ENCODE measurements around the gene PSMD5. TPM values are rescaled to one million over a fixed set of nuclear protein-coding genes. Genes with fewer than 3 reads are reported as not detected.

Gene PSMD5
- polyA plus RNA-seq, 12 donors, result 19.9 to 35.6 (median 25.6) TPM; not detected in 1

DNA sequence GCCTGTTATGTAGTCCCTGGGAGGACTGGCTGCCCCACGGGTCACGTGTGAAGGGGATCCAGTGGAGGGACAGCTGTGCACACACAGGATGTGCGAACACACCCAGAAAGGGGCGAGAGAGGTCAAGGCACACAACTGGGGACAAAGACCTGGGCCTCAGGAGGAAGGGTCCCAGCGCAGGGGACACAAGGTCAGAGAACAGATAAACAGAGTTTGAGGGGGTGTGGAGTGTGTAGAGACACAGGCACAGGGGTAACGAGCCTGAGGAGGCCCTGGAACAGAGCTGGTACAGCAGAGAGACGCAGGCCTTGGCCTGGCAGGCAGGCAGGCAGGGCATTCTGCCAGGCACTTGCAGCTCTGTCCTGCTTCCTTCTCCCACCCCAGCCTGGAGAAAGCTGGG lies 14.8 kb upstream of the PSMD5 start:
- no peak for DNase-seq

DNA sequence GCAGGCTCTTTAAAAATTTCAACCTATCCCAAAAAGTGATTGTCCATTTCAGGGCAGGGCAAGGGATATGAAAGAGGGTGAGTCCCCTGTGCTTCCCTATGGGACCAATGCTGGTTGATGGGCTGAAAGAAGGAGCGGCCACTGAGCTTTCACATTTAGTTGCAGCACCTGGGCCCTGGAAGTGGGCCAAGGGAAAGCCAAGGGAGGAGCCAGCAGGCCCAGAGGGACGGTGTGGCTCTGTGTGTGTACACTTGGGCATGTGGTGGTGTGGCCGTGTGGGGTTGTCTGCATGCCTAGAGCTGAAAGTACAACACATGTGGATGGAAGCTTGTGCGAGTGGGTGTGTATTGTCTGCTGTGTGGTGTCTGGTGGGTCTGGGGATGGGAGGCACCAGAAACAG lies 14.0 kb upstream of the PSMD5 start:
- DNase-seq, result no peak

DNA sequence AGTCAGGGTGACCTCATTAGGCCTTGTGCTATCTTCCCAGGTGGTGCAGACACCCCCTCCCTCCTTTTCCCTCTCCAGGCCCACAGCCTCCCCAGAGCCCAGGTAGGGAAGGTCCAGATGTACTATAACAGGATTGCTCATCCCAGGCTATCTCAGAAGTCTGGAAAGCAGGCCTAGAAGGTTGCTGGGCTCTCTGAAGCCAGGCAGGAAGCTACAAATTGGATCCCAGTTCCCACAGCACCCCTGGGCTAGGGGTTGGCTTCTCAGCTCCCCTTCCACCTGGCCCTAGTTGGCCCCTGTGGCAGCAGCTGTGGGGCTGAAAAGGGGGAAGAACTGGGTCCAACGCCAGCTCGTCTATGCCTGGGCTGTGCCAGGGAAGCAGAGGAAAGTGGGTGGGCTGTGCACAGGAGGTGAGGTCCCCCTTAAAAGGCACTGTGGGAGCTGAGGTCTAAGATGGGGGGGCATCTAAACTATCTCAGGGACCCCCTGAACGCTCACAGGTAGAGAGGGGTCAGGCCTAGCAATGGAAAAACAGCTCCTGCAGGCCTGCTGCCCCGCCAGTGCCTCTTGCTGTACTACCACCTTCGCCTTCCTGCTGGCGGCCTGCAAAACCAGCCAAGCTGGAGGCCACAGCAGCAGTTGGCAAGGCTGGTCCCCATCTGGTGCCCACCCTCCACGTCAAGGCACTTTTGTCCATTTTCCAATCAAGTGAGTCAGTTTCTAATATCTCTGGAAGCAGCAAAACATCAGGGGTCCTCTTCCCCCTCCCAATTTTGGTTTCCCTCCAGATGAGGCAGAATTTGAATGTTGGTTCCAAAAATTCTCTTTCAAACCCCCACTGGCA lies 13.3 kb upstream of the PSMD5 start:
- no peak for DNase-seq

DNA sequence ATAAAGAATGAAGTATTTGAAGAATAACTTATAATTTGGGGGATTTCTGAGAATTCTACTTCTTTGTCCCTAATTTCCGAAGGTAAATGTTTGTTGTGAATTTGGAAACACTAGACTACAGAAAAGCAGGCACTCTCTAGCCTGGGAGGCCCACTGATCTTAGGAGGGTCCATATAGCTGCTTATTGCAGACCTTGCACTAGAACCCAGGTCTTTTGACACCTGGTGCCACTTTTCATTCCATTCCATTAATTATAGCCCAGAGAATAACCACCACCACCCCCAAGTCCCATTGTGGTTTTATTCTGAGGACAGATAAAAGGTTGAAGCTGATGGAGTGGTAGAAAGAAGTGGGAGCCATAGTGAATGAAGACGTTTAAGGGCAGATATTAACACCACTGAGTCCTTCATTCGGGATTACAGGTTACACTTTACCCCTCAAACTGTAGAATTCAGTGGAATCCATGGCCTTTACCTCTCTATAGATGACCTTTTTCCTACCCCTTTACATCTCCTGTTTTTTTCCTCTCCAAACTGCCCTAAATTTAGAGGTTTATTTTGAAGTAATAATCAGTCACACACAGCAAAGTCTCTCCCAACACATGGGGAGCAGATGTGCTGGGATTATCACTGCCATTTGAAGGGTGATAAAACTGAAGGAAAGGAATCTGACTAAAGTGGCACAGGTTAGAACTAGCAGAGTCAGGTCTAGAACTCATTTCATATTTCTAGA lies 12.0 kb upstream of the PSMD5 start:
- DNase-seq, result no peak

DNA sequence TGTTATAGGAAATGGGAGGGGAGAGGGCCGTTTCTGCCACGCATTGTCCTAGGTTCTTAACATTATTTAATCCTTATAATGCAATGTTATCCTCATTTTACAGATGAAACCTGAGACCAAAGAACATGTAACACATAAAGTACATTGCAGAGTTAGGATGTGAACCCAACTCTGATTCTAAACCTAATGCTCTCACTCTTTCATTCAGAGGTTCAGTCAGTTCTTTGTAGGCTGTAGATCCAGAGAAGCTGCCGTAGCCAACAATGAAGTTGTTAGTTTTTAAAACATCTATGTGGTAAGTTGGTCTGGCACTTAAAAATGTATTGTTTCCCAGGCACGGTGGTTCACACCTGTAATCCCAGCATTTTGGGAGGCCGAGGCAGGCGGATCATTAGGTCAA lies 10.5 kb upstream of the PSMD5 start:
- no peak for DNase-seq

DNA sequence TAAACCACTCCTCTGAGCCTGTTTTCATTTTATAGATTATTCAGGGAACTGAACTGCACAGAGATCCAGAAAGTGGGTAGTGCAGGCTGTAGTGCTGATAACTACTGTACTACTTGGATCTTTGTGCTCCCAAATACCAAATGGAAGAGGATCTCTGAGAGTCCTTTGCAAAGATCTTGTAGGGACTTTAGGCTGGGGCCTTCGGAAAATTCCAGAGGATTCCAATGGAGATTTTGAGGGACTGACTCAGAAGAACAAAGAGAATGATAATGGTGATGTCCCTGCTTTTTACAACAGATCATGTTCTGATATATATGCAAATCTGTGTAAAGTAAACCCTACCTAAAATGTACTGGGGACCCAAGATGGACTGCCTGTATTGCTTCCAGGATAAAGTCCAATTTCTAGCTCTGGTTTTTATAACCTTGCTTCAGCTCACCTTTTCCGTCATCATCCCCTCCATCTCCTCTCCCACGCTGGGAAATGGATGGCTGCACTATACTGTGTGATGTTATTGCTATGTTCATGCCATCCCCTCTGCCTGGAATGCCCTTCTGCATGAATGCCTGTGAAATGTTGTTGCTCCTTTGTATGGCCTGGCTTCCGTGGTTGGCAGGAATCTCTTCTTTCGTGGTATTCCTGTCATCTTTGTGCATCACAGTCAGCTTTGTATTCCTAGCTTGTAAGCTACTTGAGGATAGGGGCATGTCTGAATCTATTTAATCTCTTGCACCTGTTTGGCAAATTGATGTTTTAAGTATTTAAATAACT lies 9.7 kb upstream of the PSMD5 start:
- DNase-seq, result no peak

DNA sequence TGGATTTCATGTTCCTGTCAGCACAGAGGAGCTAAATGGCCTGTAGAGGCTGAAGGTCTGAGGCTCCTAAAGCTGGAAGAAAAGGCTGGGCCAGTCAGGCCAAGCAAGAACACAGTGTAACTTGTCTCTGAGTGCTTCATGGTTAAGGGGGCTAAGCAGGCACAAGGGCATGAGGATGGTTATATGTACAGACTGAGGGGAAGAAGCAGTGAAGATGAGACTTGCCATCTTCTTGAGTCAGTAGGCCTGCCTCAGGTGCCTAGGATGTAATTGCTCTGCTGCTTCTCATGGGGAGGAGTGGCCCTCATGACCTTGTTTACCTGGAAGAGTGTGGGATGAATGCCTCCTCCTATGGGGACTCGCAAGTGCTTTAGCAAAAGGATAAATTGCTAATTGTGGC lies 8.7 kb upstream of the PSMD5 start:
- DNase-seq, result no peak

DNA sequence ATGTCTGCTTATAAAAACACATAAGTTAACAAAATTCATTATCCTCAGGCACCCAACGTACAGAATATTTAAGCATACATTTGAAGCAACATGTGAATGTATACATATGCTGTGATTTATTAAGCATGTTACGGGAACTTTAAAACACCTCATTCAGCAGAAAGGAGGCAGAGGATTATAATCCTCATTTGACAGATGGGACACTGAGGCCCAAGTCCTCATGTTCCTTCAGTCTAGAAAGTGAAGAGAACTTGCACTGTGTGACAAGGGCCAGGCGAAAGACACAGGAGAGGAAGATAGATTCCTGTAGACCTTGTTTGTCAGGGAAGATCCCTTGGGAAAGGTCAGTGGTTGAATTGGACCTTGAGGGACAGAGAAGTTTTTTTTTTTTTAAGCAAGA lies 7.6 kb upstream of the PSMD5 start:
- DNase-seq, result no peak

DNA sequence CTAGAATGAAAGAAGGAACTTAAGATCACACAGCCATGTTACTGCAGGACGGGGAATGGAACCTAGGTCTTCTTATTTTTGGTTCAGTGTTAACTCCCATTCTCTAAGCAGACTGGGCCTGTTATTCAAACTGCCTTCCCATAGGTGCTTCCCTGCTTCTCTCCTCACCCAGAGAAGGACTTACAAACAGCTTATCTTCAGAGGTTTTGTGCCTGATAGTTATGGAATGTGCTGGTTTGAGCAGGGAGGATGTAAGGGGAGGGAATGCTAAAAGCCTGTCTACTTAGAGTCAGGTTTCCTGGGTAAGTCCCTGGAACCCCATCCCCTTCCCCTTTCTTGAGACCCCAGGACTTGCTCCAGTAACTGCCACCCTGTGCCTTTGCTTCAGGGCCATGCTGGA lies 4.2 kb upstream of the PSMD5 start:
- no peak for DNase-seq

DNA sequence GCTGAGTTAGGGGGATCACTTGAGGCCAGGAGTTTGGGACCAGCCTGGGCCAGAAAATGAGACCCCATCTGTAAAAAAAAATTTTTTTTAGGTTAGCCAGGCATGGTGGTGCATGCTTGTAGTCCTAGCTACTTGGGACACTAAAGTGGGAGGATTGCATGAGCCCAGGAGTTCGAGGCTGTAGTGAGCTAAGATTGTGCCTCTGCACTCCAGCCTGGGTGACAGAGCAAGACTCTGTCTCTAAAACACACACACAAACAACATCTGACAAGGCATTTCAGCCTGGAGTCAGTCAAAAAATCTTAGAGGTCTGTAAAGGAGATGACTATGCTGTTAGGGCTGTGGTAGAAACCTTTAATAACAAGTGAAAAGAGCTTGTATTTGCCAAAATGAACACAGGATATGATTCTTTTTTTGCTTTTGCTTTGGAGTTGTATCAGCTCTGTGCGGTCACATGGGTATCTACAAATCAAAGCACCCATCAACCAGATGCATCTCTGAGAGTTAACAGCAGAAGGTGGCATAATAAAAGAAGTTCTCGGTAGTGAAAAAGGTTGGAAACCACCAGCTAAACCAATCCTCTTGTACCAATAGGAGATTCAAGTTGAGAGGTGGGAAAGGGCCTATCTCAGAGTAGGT lies 3.6 kb upstream of the PSMD5 start:
- no peak for DNase-seq

DNA sequence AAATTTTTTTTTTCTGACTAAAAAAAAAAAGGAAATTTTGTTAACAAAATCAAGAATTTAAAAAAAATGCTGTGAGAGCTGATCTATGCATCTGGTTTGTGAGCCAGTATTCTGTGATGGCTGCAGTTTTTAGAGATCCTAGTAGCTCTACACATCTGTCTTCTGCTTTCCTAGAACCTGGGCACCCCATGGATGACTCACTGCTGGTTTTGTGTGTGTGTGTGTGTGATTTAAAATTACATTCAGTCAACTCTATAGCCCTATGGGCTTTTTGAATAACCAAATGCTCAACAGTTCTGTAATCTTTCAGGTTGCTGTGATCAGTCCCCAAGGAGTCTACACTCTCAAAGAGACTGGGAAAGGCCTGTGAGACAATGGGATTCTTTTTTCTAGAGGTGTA lies 2.5 kb upstream of the PSMD5 start:
- no peak for DNase-seq

DNA sequence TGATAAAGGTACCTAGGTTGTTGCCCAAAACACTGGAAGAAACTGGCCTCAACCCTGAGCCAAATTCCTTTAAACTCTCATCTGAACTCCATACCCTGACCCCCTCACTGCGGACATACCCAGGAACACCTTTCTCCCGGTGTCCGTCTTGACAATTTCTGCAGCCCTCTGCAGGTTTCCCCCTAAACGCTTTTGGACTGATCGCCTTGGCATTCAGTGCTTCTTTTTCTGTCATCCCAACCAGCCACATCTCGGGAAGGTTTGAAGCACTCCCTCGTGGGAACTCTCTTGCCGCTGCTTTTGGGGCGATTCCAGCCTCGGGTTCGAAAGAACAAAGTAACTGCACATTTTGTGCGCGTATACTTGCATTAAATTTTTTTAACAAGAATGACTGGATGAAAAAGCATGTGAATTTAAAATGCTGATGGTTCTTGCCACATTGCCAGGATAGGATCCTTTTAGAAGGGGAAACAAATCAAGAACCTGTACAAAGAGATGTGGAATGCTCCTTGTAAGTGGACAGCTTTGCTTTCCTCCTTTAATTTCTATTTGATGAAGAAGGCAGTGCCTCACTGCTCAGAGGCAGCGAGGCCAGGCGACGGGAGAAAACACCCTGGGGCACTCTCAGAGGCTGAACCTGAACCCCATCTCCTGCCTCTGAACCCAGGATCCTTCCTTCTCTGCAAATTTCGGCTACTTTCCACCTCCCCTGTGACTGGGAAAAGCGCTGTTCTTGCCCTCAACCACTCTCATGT lies 615 bp downstream of the PSMD5 start:
- no peak for DNase-seq

DNA sequence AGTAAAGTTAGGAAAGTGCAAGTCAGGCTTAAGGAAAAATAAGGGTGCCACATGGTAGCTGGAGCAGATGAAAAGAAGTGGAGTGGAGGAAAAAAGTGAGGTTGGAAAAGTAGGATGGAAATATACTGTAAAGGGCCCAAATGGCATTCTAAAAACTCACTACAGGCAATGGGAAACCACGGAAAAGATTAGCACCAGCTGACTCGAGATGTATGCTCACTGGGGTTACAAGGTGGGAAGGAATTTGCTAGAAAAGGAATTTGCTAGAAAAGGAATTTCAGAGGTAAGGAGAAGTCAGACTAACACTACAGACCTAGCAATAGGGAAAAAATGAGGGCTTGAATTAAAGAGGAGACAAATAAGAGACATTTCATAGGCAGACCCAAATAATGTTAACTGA lies 3.6 kb downstream of the PSMD5 start:
- DNase-seq, result no peak

DNA sequence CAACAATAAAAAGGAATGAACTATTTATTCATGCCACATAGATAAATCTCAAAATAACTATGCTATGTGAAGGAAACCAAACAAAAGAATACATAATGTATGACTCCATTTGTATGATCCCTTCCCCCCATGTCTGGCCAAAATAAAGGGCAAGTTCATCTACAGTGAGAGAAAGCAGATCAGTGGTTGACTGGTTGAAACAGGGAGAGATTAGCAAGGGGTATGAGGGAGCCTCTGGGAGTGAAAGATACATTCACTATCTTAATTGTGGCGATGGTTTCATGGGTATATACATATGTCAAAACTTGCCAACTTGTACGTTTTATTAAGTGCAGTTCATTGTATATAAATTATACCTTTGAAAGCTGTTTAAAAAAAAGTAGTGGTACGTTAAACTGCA lies 4.8 kb downstream of the PSMD5 start:
- no peak for DNase-seq

DNA sequence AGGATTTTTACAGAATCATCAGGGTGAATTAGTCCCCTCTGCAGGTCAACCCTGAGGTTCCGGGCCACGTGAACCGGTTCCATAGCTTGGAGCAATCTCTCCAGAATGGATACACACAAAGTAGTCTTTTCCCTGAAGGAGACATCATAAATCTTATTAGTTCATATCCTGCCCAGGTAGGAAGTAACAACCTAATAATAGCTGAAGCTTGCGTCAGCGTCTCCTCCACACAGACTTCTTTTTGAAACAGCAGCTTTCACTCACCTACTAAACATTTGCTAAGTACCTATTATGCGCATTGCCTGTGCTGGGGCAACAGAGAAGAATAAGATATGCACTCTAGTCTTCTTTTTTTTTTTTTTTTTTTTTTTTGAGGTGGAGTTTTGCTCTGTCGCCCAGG lies 9.4 kb downstream of the PSMD5 start:
- no peak for DNase-seq

DNA sequence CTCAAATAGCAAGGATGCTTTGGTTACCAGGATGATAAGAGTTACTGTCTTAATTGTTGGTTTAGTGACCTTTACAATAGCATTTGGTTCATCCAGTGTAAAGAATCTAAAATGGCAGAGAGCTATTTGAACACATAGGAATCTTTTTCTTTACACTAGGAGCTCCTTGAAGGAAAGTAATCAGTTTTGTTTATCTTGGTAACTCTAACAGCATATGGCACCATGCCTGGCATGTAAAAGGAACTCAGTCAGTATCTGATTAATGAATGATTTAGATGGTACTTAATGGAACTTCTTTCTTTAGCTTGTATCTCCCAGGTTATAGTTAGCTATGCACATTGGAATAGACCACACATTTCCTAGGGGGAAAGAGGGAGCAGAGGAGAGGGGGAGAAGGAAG lies 9.9 kb downstream of the PSMD5 start:
- no peak for DNase-seq

DNA sequence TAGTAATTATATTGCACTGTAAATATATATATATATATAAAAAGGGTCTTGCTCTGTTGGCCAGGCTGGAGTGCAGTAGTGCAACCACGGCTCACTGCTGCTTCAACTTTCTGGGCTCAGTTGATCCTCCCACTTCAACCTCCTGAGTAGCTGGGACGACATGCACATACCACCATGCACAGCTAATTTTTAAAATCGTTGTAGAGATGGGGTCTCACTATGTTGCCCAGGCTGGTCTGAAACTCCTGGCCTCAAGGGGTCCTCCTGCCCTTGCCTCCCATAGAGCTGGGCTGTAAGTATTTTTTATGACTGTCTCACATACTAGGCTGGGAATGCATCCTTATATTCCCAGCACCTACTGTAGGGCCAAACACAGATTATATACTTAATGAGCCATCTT lies 11.9 kb downstream of the PSMD5 start:
- no peak for DNase-seq

DNA sequence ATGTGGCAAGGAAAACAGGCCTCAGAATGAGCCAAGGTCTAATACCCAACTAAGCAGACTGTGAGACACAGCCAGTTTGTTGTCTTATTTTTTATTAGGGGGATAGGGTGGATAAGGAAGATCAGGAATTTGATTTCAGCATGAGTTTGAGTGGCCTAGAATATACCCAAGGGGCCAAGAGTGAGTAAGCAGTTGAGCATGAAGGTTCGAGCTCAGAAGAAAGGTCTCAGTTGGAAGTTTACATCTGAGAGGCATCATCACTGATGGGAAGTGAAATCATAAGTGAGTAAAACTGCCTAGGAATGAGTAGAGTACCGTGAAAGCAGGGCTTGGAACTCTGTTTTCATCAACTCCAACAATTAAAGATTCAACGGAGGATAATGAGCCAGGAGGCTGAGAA lies 12.6 kb downstream of the PSMD5 start:
- no peak for DNase-seq

DNA sequence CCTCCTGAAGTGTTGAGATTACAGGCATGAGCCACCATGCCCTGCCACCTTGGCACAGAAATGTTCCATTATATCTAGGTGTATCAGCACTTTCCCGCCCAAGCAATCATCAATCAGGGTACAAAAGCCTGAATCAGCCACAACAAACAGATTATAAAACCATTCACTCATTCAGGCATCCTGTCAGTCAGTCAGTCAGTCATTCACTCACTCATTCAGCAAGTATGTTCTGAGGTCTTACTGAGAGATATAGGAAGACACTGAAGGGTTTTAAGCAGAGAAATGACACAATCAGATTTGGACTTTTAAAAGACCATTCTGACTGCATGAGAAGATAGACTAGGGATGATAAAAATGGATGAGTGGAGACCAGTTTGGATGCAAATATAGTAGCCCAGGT lies 13.1 kb downstream of the PSMD5 start:
- no peak for DNase-seq

DNA sequence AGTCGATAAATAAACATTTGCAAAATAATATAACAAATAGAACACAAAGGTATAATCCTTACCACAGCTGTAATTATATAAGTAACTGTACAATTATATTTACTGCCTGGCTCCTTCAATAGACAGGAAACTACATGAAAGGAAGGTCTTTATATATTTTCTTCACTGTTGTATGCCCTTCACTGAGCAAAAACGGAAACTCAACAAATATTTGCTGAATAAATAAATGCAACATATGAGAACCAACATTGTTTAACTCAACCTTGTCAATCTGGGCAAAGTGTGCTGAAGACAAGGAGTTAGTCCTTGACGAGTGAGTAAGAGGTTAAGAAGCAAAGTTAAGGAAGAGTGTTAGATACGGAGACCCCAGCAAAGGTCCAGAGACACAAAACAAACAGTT lies 22.6 kb downstream of the PSMD5 start:
- DNase-seq, result no peak

DNA sequence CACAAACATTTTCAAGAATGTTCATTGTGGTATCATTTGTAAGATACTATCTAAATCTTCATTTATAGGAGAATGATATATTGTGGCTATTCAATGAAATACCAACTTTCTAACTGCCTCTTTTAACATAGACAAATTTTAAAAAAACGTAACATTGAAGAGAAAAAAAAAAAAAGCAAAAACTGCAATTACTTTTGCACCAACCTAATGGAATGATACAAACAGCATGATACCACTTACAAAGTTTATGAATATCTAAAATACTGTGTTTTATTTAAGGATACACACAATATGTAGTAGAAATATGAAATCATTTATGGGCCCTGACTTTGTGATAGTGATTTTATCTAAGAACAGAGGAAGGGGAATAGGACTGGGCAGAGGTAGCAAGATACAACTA lies 24.1 kb downstream of the PSMD5 start:
- DNase-seq, result no peak

DNA sequence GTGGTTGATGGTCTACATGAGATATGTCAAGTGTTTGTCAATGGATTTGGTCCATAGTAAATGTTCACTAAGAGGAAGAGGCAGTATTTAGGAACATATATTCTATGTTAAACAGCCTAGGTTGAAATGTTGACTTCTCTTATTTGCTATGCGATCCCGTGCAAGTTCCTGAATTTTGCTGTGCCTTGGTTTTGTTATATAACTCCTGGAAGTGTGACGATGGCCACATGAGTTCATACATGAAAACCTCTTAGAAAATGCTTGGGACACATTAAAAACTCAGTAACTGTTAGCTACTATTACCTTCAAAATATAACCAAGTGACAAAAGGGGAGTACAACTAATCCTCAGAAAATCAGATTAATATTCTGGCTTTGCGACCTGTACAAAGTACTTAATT lies 27.6 kb downstream of the PSMD5 start:
- no peak for DNase-seq
